Cardiac septum (tissue), 1 donor: Measurements from ENCODE around the gene DHFR. TPM values are rescaled to one million over a fixed set of nuclear protein-coding genes. Genes with fewer than 3 reads are reported as not detected.
"Not testable (repeated sequence)": the region's sequence is repeated elsewhere in the genome, so short reads cannot be mapped to it uniquely, and the experiment has no call there.

ENCODE experiments used
- DNase-seq: peaks from one replicate; pipeline ENCODE4 v3.0.0-alpha.2; 2020; ENCODE audit warnings: low spot score
- intact Hi-C: fragments of 100-400 bp; cut with DNase I; formaldehyde crosslinking; loops from one replicate; pipeline ENCODE4 v1.14.0; 2022
- total RNA-seq: library from RNA; stranded (reverse); fragmentation: NEBNext Ultra II Directional; extraction: Animal tissue kit (Norgen Biotek cat#: 25700); gene quantifications from one replicate; pipeline ENCODE4 v1.2.1, GENCODE V29; 2021
- donor health status: DM: no; HTN: no; CAD: no.

DHFR gene
- total RNA-seq, 1 donor from 2014 or later, result 9.2 TPM

GRCh38 chr5:80607832-80608231 is 47.0 kb downstream of the DHFR start:
- DNase-seq, result no peak
- intact Hi-C loops, result no loop called here

DNA sequence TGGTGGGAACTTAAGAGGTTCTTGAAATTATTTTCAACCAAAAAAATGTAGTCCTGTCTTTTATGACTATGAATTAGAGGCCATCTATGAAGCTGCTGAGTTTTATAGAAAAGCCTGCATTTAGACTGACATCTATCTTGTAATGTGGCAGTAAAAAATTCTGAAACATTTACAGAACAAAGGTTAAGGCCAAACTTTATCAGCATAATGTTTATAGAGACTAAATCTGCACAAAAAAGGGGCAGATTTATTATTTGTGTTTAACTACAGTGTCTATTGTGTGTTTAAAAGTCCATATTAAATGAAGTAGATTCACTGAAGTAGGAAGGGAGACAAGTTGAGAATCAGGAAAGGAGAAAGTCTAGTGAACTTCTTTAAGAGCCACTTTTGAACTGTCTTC is 47.4 kb downstream of the DHFR start:
- no peak for DNase-seq
- intact Hi-C loops, result no loop called here

GRCh38 chr5:80600943-80601693 is 53.7 kb downstream of the DHFR start:
- DNase-seq, result no peak
- intact Hi-C loops, result no loop called here

- DNase-seq, result no peak
- intact Hi-C loops, result no loop called here
Measured at GRCh38 chr5:80597500-80597899, 57.3 kb downstream of the DHFR start.

GRCh38 chr5:80594810-80595209 is 60.0 kb downstream of the DHFR start:
- DNase-seq, result no peak
- intact Hi-C loops, result no loop called here

DNA sequence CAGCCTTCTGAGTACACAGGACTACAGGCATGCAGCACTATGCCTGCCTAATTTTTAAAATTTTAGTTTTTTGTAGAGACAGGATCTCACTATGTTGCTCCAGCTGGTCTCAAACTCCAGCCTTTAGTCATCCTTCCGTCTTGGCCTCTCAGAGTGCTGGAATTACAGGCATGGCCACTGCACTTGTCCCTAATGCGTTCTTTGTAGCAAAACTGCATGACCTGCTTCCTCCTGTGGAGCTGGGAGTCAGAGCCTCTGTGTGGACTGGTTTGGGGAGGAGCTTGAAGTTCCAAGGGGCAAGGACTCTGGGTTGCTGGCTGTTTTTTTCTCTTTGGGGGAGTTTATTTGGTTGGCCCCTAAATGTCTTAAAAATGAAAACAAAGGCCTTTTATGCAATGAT is 62.0 kb downstream of the DHFR start:
- intact Hi-C loops, result no loop called here
- no peak for DNase-seq

- DNase-seq, result no peak
- intact Hi-C loops, result no loop called here
Measured at GRCh38 chr5:80592105-80592504, 62.7 kb downstream of the DHFR start.

DNA sequence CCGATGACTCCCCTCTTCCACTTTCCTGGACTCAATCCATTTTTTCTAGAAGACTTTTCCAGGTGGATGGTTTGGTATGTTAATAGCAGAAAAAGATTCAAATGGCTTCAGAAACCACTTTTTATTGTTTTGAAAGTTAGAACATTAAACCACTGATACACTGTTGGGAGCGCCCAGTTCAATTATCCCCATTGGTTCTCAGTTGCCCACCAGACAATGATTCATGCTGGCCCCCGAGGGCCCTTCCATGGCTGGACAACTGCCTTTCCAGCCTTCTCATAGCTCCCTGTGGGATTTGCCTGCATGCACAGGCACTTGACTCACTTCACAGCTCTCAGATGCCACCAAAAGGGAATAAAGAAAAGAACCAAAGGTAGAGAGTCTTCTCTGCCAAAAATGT is 63.4 kb downstream of the DHFR start:
- DNase-seq, result no peak
- intact Hi-C loops, result no loop called here

GRCh38 chr5:80590766-80591165 is 64.0 kb downstream of the DHFR start:
- no peak for DNase-seq
- intact Hi-C loops, result no loop called here

GRCh38 chr5:80588858-80589540 is 65.8 kb downstream of the DHFR start:
- intact Hi-C loops, result no loop called here
- DNase-seq, result no peak

GRCh38 chr5:80584770-80585169 is 70.0 kb downstream of the DHFR start:
- intact Hi-C loops, result no loop called here
- DNase-seq, result no peak

GRCh38 chr5:80580291-80580690 is 74.5 kb downstream of the DHFR start:
- intact Hi-C loops, result not testable (repeated sequence)

GRCh38 chr5:80579050-80579449 is 75.7 kb downstream of the DHFR start:
- intact Hi-C loops, result no loop called here
- no peak for DNase-seq

More at GRCh38 chr5:80580291-80580690, 74.5 kb downstream of the DHFR start:
- not testable (repeated sequence) for DNase-seq

- DNase-seq, result no peak
- intact Hi-C loops, result no loop called here
Measured at GRCh38 chr5:80577707-80578106, 77.1 kb downstream of the DHFR start.

DNA sequence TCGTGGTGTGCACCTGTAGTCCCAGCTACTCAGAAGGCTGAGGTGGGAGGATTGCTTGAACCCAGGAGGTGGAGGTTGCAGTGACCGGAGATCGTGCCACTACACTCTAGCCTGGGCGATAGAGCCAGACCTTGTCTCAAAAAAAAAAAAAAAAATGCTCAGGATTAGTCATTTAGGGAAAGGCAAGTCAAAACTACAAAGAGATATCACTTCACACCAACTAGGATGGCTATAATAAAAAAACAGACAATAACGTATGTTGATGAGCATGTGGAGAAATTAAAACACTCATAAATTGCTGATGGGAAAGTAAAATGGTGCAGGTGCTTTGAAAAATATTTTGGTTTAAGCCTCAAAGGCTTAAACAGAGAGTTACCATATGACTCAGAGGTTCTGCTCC is 78.4 kb downstream of the DHFR start:
- DNase-seq, result no peak
- intact Hi-C loops, result no loop called here

Other genes with a start within 250 kb of the DHFR start
- gene ZFYVE16, start 246.9 kb downstream of the DHFR start, total RNA-seq, result 50.3 TPM
- gene FAM151B, start 166.9 kb downstream of the DHFR start, total RNA-seq, result 2.1 TPM
- not detected for gene ANKRD34B, start 84.7 kb downstream of the DHFR start, total RNA-seq
- gene MSH3, start 331 bp downstream of the DHFR start, total RNA-seq, result 9.4 TPM